NCI-H187 (cell line): Measurements from ENCODE around the gene ZNF587B.
A peak's percentile ranks its signal among the peaks of the same experiment; 100 is the strongest.
"Not testable (repeated sequence)": the region's sequence is repeated elsewhere in the genome, so short reads cannot be mapped to it uniquely, and the experiment has no call there.

Source experiments
- DNase-seq, 2 experiments: peaks; one replicate each; lab custom pipeline; 2025; lab: John Stamatoyannopoulos, UW

ZNF587B gene

GRCh38 chr19:57819475-57820148, 10.5 kb upstream of the ZNF587B start:
- DNase-seq: peak; percentile 41 to 58

GRCh38 chr19:57820599-57820998, 9.5 kb upstream of the ZNF587B start:
- DNase-seq: no peak

GRCh38 chr19:57821095-57821494, 9.0 kb upstream of the ZNF587B start:
- DNase-seq: not testable (repeated sequence)

- not testable (repeated sequence) for DNase-seq
These were observed 8.6 kb upstream of the ZNF587B start for GRCh38 chr19:57821501-57821900.

- DNase-seq: not testable (repeated sequence)
These were observed 6.9 kb upstream of the ZNF587B start for GRCh38 chr19:57823155-57823554.

- DNase-seq: not testable (repeated sequence)
These were observed 6.5 kb upstream of the ZNF587B start for GRCh38 chr19:57823608-57824007.

- no peak for DNase-seq
These were observed 4.6 kb upstream of the ZNF587B start for GRCh38 chr19:57825511-57825910.

GRCh38 chr19:57829316-57829715, 783 bp upstream of the ZNF587B start:
- DNase-seq: no peak

- not testable (repeated sequence) for DNase-seq
These were observed 6.9 kb downstream of the ZNF587B start for GRCh38 chr19:57836991-57837390.

GRCh38 chr19:57838622-57839191, 8.6 kb downstream of the ZNF587B start:
- not testable (repeated sequence) for DNase-seq

GRCh38 chr19:57841122-57841763, 11.1 kb downstream of the ZNF587B start:
- DNase-seq: no peak

- not testable (repeated sequence) for DNase-seq
These were observed 17.1 kb downstream of the ZNF587B start for GRCh38 chr19:57847164-57847563.

GRCh38 chr19:57849162-57849665, 19.1 kb downstream of the ZNF587B start:
- DNase-seq: not testable (repeated sequence)

- DNase-seq: peak; percentile 42 to 67
These were observed 19.8 kb downstream of the ZNF587B start, which contains the start of gene ZNF587 for GRCh38 chr19:57849666-57850473. TSS of gene ZNF587 (plus strand) at chr19:57849859. CDS start at chr19:57850039, 180 bp downstream.

GRCh38 chr19:57850553-57851017, 20.5 kb downstream of the ZNF587B start:
- DNase-seq: no peak

GRCh38 chr19:57851812-57852603, 21.9 kb downstream of the ZNF587B start:
- DNase-seq: not testable (repeated sequence)

- not testable (repeated sequence) for DNase-seq
These were observed 24.0 kb downstream of the ZNF587B start for GRCh38 chr19:57854117-57854516.

- DNase-seq: not testable (repeated sequence)
These were observed 32.3 kb downstream of the ZNF587B start for GRCh38 chr19:57862351-57862750.

GRCh38 chr19:57867868-57868492, 37.9 kb downstream of the ZNF587B start:
- no peak for DNase-seq

- not testable (repeated sequence) for DNase-seq
These were observed 39.6 kb downstream of the ZNF587B start for GRCh38 chr19:57869655-57870054.
